ENCODE results near the gene NAXE. TPM values are rescaled to one million over a fixed set of nuclear protein-coding genes. Genes with fewer than 3 reads are reported as not detected.

The NAXE gene
- total and polyA plus RNA-seq, 8 donors = 49.2 to 81.6 (median 55.6) TPM

DNA sequence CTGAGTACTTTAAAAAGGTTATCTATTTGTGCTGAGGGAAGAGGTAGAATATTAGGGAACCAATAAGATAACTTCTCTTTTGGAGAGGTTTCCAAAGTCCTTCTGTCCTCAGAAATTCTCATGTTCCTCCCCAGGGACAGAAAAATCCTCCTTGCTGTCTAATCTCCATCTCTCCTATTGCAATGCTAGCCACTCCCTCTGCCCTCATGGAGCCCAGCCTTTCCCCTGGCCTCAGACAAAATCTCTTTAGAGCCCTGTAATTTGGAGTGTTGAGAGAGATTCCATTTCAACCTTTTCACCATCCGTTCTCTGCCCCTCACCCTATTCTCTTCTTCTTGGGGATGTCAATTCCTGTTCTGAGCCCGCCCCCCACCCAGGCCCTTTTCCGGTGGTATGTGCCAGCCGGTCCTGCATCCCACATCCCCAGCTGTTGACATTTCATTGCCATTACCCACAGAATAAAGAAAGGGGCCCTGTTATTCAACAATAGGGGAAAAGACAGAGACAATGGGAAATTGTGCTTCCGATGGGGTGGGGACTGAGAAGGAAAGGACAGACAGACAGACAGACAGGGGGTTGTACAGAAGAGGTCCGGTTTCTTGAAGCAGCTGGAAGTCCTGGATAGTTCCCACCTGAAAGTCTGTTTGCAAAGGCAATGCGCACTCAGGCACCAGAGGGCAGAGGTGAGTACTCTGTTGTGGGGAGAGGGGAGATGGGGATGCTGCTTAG lies 27.4 kb downstream of the NAXE start, which contains the start of gene HAPLN2:
Gene HAPLN2, plus strand, starts transcription at position 563 of the 729 bp plus-strand sequence. CDS start 4,076 bp downstream, outside the sequence.
- Histone ChIP-seq H3K9me3 (no peaks in the 10 kb centered on the region), H3K27me3 (peaks cover 9 to 82% of the 10 kb centered on the region in 2 donors), H3K4me1 (peaks cover 2 to 5% of the 10 kb centered on the region in 2 donors), H3K4me3 (no peak within 1 kb of the TSS), H3K27ac (no peak within 1 kb of the TSS), H3K36me3 (no peaks in the 10 kb centered on the region)
- intact Hi-C loops (cut with DNase I) = no loop called here
- peak in 1 of 2 donors; percentile 12 for TF ChIP-seq CTCF (IDR thresholded peaks at IDR 0.05)
- DNase-seq = no peak
- no peak for ATAC-seq

DNA sequence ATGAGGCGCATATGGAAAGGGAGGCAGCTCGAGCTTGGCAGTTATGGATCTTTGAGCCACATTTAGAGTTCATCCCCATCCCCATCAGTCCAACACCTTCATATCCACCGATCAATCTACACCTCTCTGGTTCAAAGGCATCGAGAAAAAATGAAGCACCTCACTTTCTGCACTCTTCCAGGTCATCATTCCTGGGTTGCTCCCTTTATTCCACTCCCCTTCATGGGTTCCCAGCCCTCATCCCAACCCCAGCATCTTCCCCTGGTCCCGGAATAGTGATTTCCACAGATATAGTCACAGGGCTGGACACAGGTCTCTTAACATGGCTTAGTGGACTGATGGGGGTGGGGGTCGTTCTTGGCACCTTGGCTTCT lies 28.0 kb downstream of the NAXE start:
- DNase-seq = no peak
- Histone ChIP-seq H3K9me3 (no peaks in the 10 kb centered on the region), H3K36me3 (no peaks in the 10 kb centered on the region), H3K27ac (no peak overlapping the region), H3K4me3 (no peak overlapping the region), H3K27me3 (peaks cover 14 to 87% of the 10 kb centered on the region in 2 donors), H3K4me1 (peaks cover 5 to 11% of the 10 kb centered on the region in 2 donors)
- TF ChIP-seq CTCF (IDR thresholded peaks at IDR 0.05) = no peak
- no peak for ATAC-seq
- intact Hi-C loops (cut with DNase I) = no loop called here

GRCh38 chr1:156622581-156623297 lies 31.2 kb downstream of the NAXE start:
- no peak for TF ChIP-seq CTCF (IDR thresholded peaks at IDR 0.05)
- intact Hi-C loops (cut with DNase I) = no loop called here
- DNase-seq = no peak
- H3K36me3 ChIP-seq = no peaks in the 10 kb centered on the region
- H3K27ac ChIP-seq = no peak overlapping the region
- H3K9me3 ChIP-seq = no peaks in the 10 kb centered on the region
- H3K4me3 ChIP-seq = no peak overlapping the region
- peaks cover 17 to 24% of the 10 kb centered on the region in 2 donors for H3K4me1 ChIP-seq
- H3K27me3 ChIP-seq = peaks cover 42 to 100% of the 10 kb centered on the region in 2 donors
- ATAC-seq = no peak

- H3K4me3 ChIP-seq = peak overlapping the region in 1 of 2 donors; percentile 26
- no peaks in the 10 kb centered on the region for H3K9me3 ChIP-seq
- DNase-seq (peak in 2 of 4 donors; percentile 46 to 81), ATAC-seq (peak; percentile 73)
- peaks cover 42 to 100% of the 10 kb centered on the region in 2 donors for H3K27me3 ChIP-seq
- peaks cover 17 to 24% of the 10 kb centered on the region in 2 donors for H3K4me1 ChIP-seq
- no peaks in the 10 kb centered on the region for H3K36me3 ChIP-seq
- H3K27ac ChIP-seq = no peak overlapping the region
- intact Hi-C loops (cut with DNase I) = no loop called here
- peak in 1 of 2 donors; percentile 16 for TF ChIP-seq CTCF (IDR thresholded peaks at IDR 0.05)
These were observed 32.6 kb downstream of the NAXE start for GRCh38 chr1:156623946-156624813.

Measured in left lung (tissue), 10 donors.